ENCODE results near the gene NOL3.

- no peak for TF ChIP-seq CTCF (IDR thresholded peaks at IDR 0.05; ENCODE audit: low read depth, low read length, missing input control)
- TF ChIP-seq MAX (IDR thresholded peaks at IDR 0.05), result no peak
- no peak for TF ChIP-seq RAD21 (IDR thresholded peaks at IDR 0.05)
These were observed 45.4 kb downstream of the NOL3 start for GRCh38 chr16:67215706-67216105.

Data from liver (tissue), 3 donors.